ENCODE data around the gene KIAA0825. TPM values are rescaled to one million over a fixed set of nuclear protein-coding genes. Genes with fewer than 3 reads are reported as not detected.

The KIAA0825 gene
- total RNA-seq, 2 donors from 2014 or later = 4.1 to 4.3 TPM

DNA sequence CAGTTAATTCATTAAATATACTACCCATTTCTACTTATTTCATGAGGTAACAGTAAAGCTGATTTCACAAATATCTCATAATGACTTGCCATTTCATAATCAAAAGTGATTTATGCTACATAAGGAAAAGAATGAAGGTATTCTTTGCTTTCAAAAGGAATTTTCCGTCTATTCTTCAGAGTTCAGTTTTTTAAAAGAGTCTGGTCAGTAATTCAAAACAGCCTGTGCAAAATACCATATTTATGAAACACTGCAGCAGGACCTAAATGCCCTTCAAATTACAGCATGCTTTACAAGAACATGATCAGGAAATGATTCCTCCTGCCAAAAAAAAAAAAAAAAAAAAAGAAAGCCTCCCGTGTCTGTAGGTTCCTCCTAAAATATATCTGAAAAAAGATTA is 154.7 kb downstream of the KIAA0825 start:
- Histone ChIP-seq H3K36me3 (no peaks in the 10 kb centered on the region), H3K27me3 (replicated peaks; ENCODE audit: insufficient read depth) (no peaks in the 10 kb centered on the region), H3K4me1 (ENCODE audit: control insufficient read depth in 1 of 2, low read depth in 2 of 2) (no peaks in the 10 kb centered on the region), H3K9me3 (no peaks in the 10 kb centered on the region), H3K27ac (no peak overlapping the region), H3K4me3 (no peak overlapping the region)
- ATAC-seq (ENCODE audit: insufficient number of reproducible peaks, low FRiP score, low read depth) (no peak), DNase-seq (ENCODE audit: low spot score) (no peak)
- TF ChIP-seq CTCF (IDR thresholded peaks at IDR 0.05) = no peak

DNA sequence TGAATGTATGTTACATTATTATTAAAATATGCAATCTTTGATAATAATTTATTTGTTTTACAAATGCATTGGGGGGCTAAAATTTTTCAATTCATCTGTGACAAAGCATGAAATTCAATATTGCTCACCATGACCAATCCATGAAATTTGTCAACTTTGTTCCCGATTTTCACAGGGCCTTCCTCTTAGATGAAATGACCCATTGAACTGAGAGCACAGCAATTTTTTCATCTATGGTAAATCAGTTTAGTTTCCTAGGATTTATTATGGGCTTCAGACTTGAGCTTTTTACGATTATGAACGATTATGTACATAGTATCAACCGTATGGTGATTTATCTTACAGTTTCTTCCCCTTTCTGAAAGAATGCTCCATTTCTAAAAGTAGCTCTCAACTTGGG is 157.3 kb downstream of the KIAA0825 start:
- TF ChIP-seq CTCF (IDR thresholded peaks at IDR 0.05) = no peak
- no peaks in the 10 kb centered on the region for H3K4me1 ChIP-seq (ENCODE audit: control insufficient read depth in 1 of 2, low read depth in 2 of 2)
- H3K4me3 ChIP-seq = no peak overlapping the region
- H3K27ac ChIP-seq = no peak overlapping the region
- H3K36me3 ChIP-seq = no peaks in the 10 kb centered on the region
- H3K27me3 ChIP-seq (replicated peaks; ENCODE audit: insufficient read depth) = no peaks in the 10 kb centered on the region
- DNase-seq (ENCODE audit: low spot score) (no peak), ATAC-seq (ENCODE audit: insufficient number of reproducible peaks, low FRiP score, low read depth) (no peak)
- H3K9me3 ChIP-seq = no peaks in the 10 kb centered on the region

GRCh38 chr5:94459915-94460314 is 158.5 kb downstream of the KIAA0825 start:
- no peak for DNase-seq (ENCODE audit: low spot score)
- no peak for ATAC-seq (ENCODE audit: insufficient number of reproducible peaks, low FRiP score, low read depth)
- H3K4me3 ChIP-seq = no peak overlapping the region

DNA sequence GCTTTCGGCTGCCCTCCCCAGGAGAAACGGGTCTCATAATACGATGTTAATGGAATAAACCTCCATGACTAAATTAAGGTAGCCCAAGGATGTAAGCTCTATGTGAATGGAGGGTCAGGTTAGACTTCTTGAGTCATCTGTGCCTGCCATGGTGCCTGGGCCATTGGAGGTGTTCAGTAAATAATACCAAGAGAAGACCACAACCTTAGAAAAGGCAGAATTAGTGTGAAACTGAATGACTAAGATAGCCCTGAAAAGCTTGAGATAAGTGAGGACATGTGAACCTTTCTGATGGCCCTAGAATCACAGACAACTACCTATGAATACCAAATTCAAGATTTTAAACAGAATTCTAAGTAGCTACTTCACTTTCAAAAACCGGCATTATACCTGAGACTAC is 160.6 kb downstream of the KIAA0825 start:
- Histone ChIP-seq H3K27me3 (replicated peaks; ENCODE audit: insufficient read depth) (no peaks in the 10 kb centered on the region), H3K27ac (no peak overlapping the region), H3K4me3 (no peak overlapping the region), H3K9me3 (no peaks in the 10 kb centered on the region), H3K36me3 (no peaks in the 10 kb centered on the region), H3K4me1 (ENCODE audit: control insufficient read depth in 1 of 2, low read depth in 2 of 2) (no peaks in the 10 kb centered on the region)
- DNase-seq (ENCODE audit: low spot score) = no peak
- TF ChIP-seq CTCF (IDR thresholded peaks at IDR 0.05) = no peak
- no peak for ATAC-seq (ENCODE audit: insufficient number of reproducible peaks, low FRiP score, low read depth)

More at GRCh38 chr5:94459915-94460314, 158.5 kb downstream of the KIAA0825 start:
- Histone ChIP-seq H3K27ac (no peak overlapping the region), H3K36me3 (no peaks in the 10 kb centered on the region), H3K9me3 (no peaks in the 10 kb centered on the region), H3K4me1 (ENCODE audit: control insufficient read depth in 1 of 2, low read depth in 2 of 2) (no peaks in the 10 kb centered on the region), H3K27me3 (replicated peaks; ENCODE audit: insufficient read depth) (no peaks in the 10 kb centered on the region)
- TF ChIP-seq CTCF (IDR thresholded peaks at IDR 0.05) = no peak

DNA sequence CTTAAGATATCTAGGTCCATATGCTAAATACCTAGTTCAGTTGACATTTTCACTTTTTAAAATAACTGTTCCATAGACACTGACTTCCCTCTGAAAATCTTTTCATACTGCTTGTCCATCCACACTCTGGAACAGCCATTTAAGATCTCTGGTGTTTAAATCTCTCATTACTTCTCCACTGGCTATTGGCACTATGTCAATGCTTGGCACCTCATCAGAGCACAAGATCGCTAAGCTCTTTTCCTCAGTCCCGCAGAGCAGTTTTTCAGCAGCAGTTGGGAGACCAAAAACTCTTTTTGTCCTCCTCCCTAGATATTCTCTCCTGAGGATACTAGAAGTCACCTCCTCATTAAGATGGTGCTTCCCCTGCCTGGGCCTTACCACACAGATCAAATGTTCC is 172.7 kb downstream of the KIAA0825 start:
- no peak overlapping the region for H3K4me3 ChIP-seq
- H3K36me3 ChIP-seq = no peaks in the 10 kb centered on the region
- TF ChIP-seq CTCF (IDR thresholded peaks at IDR 0.05) = no peak
- H3K9me3 ChIP-seq = no peaks in the 10 kb centered on the region
- no peaks in the 10 kb centered on the region for H3K27me3 ChIP-seq (replicated peaks; ENCODE audit: insufficient read depth)
- H3K4me1 ChIP-seq (ENCODE audit: control insufficient read depth in 1 of 2, low read depth in 2 of 2) = no peaks in the 10 kb centered on the region
- DNase-seq (ENCODE audit: low spot score) (no peak), ATAC-seq (ENCODE audit: insufficient number of reproducible peaks, low FRiP score, low read depth) (no peak)
- no peak overlapping the region for H3K27ac ChIP-seq

Measured in thoracic aorta (tissue), 2 donors.